Calu3 (cell line): ENCODE results near the gene ITGA11. TPM values are rescaled to one million over a fixed set of nuclear protein-coding genes. Genes with fewer than 3 reads are reported as not detected.

Source experiments
- BruUV-seq: library from RNA; stranded (reverse); fragments of 400-500 nt; replicated peaks from 2 replicates; lab custom pipeline; 2021; lab: Mats Ljungman, UMichigan
- CTCF ChIA-PET: fragments of 300-600 bp; sonication (Branson Sonifier 250); formaldehyde crosslinking; loops from one replicate; lab custom pipeline; 2022; ENCODE audit warnings: antibody characterized with exemption; lab: Charles Lee
- DNase-seq: peaks from one replicate; pipeline ENCODE4 v3.0.0; 2022
- H3K27ac Mint-ChIP-seq: one replicate; pipeline ENCODE4 v1.8.0; 2022; ENCODE audit warnings: mixed read lengths; ENCODE audit not compliant: unreplicated experiment
- H3K27me3 Mint-ChIP-seq: one replicate; pipeline ENCODE4 v1.8.0; 2022; ENCODE audit warnings: mixed read lengths; ENCODE audit not compliant: unreplicated experiment
- H3K36me3 Mint-ChIP-seq: one replicate; pipeline ENCODE4 v1.8.0; 2022; ENCODE audit warnings: mild to moderate bottlenecking, moderate library complexity, mixed read lengths; ENCODE audit not compliant: insufficient read depth, unreplicated experiment
- H3K4me1 Mint-ChIP-seq: one replicate; pipeline ENCODE4 v1.8.0; 2022; ENCODE audit warnings: mild to moderate bottlenecking, low read depth, mixed read lengths; ENCODE audit not compliant: unreplicated experiment
- H3K4me3 Mint-ChIP-seq: one replicate; pipeline ENCODE4 v1.8.0; 2022; ENCODE audit warnings: mild to moderate bottlenecking, low read depth, moderate library complexity, mixed read lengths; ENCODE audit not compliant: unreplicated experiment
- H3K9me3 Mint-ChIP-seq: one replicate; pipeline ENCODE4 v1.8.0; 2022; ENCODE audit warnings: low read depth, mixed read lengths; ENCODE audit not compliant: unreplicated experiment
- CTCF ChIP-seq: fragments of 200-600 bp; IDR thresholded peaks from one replicate; pipeline ENCODE4 v1.8.0; 2022; ENCODE audit warnings: antibody characterized with exemption; ENCODE audit not compliant: unreplicated experiment
- intact Hi-C: fragments of 100-400 bp; cut with micrococcal nuclease; formaldehyde crosslinking; loops from one replicate; pipeline ENCODE4 v1.10.0; 2022; ENCODE audit not compliant: unreplicated experiment
- total RNA-seq: library from RNA; stranded (reverse); gene quantifications from 2 replicates; pipeline ENCODE4 v1.2.3, GENCODE V29; 2022

The ITGA11 gene
- total RNA-seq, 1 experiment from 2014 or later: not detected

GRCh38 chr15:68343579-68344225 lies 88.3 kb downstream of the ITGA11 start:
- H3K27me3 Mint-ChIP-seq: peaks cover 98% of the 10 kb centered on the region
- no peaks in the 10 kb centered on the region for H3K36me3 Mint-ChIP-seq
- no peak overlapping the region for H3K4me3 Mint-ChIP-seq
- H3K4me1 Mint-ChIP-seq: peaks cover 12% of the 10 kb centered on the region
- CTCF ChIA-PET: interaction anchor here (0.8 kb wide), 1 partner anchor 8 kb away, joined by 3 read pairs; no protein-coding TSS in a partner anchor
- intact Hi-C loops: no loop called here
- BruUV-seq: no TSS peak
- no peak for DNase-seq
- H3K27ac Mint-ChIP-seq: no peak overlapping the region
- no peak for TF ChIP-seq CTCF
- no peaks in the 10 kb centered on the region for H3K9me3 Mint-ChIP-seq

- Mint-ChIP-seq H3K4me3 (no peak overlapping the region), H3K9me3 (no peaks in the 10 kb centered on the region), H3K27me3 (peaks cover 98% of the 10 kb centered on the region), H3K36me3 (no peaks in the 10 kb centered on the region), H3K27ac (no peak overlapping the region), H3K4me1 (peaks cover 12% of the 10 kb centered on the region)
- DNase-seq: no peak
- CTCF ChIA-PET: interaction anchor here (0.6 kb wide), 3 partner anchors 14 to 239 kb away, joined by 3 to 4 read pairs (median 3); no protein-coding TSS in a partner anchor
- no TSS peak for BruUV-seq
- TF ChIP-seq CTCF: no peak
- intact Hi-C loops: no loop called here
Observed at GRCh38 chr15:68341760-68342725, 89.9 kb downstream of the ITGA11 start.

GRCh38 chr15:68340726-68341671 lies 91.0 kb downstream of the ITGA11 start:
- TF ChIP-seq CTCF: no peak
- CTCF ChIA-PET: interaction anchor here (0.6 to 0.7 kb wide), 2 partner anchors 19 to 70 kb away, joined by 3 to 4 read pairs; no protein-coding TSS in a partner anchor
- Mint-ChIP-seq H3K9me3 (no peaks in the 10 kb centered on the region), H3K27ac (no peak overlapping the region), H3K4me3 (no peak overlapping the region), H3K36me3 (no peaks in the 10 kb centered on the region), H3K27me3 (peaks cover 94% of the 10 kb centered on the region), H3K4me1 (peaks cover 5% of the 10 kb centered on the region)
- intact Hi-C loops: no loop called here
- BruUV-seq: no TSS peak
- no peak for DNase-seq

- no peak for TF ChIP-seq CTCF
- Mint-ChIP-seq H3K9me3 (no peaks in the 10 kb centered on the region), H3K36me3 (peaks cover 3% of the 10 kb centered on the region), H3K4me3 (no peak overlapping the region), H3K4me1 (peaks cover 2% of the 10 kb centered on the region), H3K27me3 (peaks cover 96% of the 10 kb centered on the region), H3K27ac (no peak overlapping the region)
- BruUV-seq: no TSS peak
- intact Hi-C loops: no loop called here
- CTCF ChIA-PET: interaction anchor here (0.5 to 0.6 kb wide), 2 partner anchors 96 to 802 kb away, joined by 6 to 8 read pairs; no protein-coding TSS in a partner anchor
- DNase-seq: no peak
Observed at GRCh38 chr15:68339481-68339880, 92.5 kb downstream of the ITGA11 start.
